Measurements from ENCODE around the gene PTPRD. TPM values are rescaled to one million over a fixed set of nuclear protein-coding genes. Genes with fewer than 3 reads are reported as not detected.
"Not testable (repeated sequence)": the region's sequence is repeated elsewhere in the genome, so short reads cannot be mapped to it uniquely, and the experiment has no call there.

Gene PTPRD
- total RNA-seq, 1 experiment from 2014 or later, result not detected

GRCh38 chr9:8727191-8727590 lies 1885.6 kb downstream of the PTPRD start:
- no peak for DNase-seq (ENCODE audit: low read depth)

DNA sequence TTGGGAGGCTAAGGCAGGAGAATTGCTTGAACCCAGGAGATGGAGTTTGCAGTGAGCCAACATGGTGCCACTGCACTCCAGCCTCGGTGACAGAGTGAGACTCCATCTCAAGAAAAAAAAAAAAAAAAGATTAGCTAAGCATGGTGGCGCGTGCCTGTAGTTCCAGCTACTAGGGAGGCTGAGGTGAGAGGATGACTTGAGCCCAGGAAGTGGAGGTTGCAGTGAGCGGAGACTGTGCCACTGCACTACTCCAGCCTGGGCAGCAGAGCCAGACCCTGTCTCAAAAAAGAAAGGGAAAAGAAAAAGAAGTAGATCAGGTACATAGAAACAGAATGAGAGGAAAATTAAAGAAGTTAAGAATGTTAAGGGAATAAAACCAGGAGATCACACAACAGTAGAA lies 1886.1 kb downstream of the PTPRD start:
- no peak for DNase-seq (ENCODE audit: low read depth)

GRCh38 chr9:8725635-8726034 lies 1887.2 kb downstream of the PTPRD start:
- DNase-seq (ENCODE audit: low read depth), result no peak

DNA sequence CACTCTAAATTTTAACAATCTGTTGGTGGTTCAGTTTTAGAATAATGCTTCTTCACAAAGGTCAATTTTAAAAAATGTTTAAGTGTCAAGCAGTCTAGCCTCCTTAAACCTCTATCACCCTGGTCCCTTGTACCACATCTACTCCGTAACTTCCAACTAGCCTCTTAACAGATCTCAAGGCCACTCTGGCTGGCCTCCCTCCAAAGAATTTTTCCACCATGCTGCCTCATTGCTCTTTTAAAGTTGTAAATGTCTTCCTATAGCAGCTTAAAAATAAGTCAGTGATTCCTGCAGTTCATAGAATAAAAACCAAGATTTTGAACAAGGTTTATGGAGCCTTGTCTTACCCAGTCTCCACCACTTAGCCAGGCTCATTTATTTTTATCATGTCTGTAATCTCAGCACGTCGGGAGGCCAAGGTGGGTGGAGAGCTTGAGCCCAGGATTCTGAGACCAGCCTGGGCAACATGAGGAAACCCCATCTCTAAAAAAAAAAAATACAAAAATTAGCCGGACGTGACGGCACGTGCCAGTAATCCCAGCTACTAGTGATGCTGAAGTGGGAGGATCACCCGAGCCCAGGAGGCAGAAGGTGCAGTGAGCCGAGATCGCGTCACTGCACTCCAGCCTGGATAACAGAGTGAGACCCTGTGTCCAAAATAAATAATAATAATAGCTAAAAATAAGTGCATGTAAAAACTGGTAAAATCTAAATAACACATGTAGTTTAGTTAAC lies 1888.4 kb downstream of the PTPRD start:
- no peak for DNase-seq (ENCODE audit: low read depth)

DNA sequence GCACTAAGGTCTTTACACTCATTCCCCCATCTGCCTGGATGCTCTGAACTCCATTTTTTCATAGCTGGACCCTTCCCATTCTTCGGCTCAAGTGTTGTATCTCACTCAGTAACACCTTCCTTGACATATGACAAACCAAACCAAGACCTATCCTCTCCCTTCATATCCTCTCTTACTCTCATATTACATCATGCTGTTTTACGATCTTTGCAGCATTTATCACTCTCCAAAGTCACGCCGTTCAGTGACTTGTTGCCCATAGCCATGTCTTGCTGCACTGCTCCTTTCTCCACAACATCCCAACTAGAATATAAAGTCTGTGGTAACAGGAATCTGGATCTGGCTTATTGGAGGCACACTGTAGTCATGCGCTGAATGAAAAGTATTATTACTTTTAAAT lies 1889.6 kb downstream of the PTPRD start:
- no peak for DNase-seq (ENCODE audit: low read depth)

DNA sequence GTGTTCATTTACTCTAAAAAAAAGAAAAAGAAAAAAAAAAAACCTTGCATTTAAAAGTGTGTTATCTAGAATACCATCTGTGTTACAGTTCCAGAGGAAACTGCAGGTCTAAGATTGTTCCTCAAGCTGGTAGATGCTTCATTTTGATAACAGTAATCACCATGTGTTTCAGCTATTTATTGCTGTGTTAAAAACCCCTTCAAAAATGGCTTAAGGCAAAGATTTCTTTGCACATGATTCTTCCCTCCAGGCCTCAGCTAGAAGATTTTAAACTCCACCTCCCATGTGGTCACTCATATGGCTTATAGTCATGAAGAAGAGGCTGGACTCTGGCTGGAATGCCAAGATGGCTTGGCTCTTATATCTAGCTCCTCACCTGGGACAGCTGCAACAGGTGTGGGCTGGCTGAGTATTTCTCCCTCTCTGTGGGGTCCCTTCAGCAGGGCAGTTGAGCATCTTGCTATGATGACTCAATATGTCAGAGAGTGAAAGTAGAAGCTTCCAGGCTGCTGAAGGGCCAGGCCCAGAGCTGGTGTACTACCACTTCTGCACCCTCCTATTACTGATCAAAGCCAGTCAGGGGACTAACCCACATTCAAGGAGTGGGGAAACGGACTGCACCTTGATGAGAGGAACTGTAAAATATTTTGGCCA lies 1892.8 kb downstream of the PTPRD start:
- no peak for DNase-seq (ENCODE audit: low read depth)

DNA sequence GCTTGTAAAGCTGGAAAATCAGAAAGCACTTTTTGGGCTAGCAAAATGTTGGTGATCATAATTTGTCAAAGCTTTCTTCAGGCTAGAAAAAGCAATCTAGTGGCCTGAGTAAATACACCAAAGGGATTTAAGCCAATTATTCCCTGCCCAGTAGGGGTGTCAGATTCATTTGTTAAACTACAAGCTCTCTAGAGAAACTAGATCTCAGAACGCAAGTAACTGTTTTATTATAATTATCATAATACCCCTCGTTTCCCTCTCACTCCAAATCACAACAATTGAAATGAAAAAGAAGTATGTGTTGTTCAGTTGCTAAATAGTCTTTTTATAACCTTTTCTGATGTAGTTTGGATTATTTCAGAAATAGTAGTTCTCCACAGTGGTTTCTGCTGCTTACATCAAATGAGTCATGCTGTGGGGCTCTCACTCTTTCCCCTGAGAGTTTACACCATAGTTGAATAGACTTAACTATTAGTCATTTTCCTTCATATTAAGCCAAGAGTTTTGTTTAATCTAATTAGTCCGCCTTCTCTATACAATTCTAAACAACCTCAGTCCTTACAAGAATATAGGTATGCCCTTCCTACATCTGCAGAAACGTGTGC lies 1894.6 kb downstream of the PTPRD start:
- no peak for DNase-seq (ENCODE audit: low read depth)

DNA sequence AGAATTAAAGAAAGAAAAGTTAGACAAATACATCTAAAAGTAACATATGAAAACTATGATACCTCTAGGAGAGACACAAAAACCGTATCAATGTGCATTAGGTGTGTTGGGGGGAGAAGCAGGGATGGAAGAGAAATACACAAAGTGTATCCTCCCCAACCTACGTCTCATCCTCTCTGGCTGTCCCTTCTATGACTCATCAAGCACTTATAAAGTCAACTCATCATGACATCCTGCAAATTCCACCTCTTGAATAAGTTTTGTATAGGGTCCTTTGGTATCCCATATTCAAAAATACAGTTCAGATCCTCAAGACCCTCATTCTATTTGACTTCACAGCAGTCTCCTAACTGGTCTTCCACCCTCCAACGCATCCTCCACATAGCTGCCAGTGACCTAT lies 1895.7 kb downstream of the PTPRD start:
- no peak for DNase-seq (ENCODE audit: low read depth)

DNA sequence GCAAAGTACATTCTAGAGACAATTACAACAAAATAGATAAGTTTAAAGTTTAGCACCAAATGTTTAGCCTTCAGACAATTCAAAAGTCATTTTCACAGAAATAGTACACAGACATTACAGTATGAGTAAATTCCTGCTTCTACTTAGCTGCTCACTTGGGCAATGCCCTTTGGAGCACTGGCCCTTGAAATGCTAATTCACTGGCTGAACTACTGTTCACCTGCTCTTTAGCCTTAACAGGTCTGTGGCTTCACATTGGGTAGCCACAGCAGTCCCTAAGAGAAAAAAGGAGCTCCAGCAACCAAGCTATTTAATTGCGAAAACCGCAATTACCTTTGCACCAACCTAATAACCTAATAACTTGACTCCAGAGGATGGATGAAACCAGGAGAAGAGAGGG lies 1897.0 kb downstream of the PTPRD start:
- no peak for DNase-seq (ENCODE audit: low read depth)

GRCh38 chr9:8713811-8714165 lies 1899.0 kb downstream of the PTPRD start:
- no peak for DNase-seq (ENCODE audit: low read depth)

DNA sequence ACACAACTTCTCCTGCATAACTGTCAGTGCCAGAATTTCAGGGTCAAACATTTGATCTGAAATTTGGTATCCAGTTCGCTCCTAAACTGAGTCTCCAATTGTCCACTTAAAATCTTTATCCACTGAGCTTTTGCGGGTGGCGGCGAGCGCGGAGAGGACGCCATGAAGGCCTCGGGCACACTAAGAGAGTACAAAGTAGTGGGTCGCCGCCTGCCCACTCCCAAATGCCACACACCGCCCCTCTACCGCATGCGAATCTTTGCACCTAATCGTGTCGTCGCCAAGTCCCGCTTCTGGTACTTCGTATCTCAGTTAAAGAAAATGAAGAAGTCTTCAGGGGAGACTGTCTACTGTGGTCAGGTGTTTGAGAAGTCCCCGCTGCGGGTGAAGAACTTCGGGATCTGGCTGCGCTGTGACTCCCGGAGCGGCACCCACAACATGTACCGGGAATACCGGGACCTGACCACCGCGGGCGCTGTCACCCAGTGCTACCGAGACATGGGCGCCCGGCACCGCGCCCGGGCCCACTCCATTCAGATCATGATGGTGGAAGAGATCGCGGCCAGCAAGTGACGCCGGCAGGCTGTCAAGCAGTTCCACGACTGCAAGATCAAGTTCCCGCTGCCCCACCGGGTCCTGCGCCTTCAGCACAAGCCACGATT lies 1899.5 kb downstream of the PTPRD start:
- DNase-seq (ENCODE audit: low read depth), result no peak

DNA sequence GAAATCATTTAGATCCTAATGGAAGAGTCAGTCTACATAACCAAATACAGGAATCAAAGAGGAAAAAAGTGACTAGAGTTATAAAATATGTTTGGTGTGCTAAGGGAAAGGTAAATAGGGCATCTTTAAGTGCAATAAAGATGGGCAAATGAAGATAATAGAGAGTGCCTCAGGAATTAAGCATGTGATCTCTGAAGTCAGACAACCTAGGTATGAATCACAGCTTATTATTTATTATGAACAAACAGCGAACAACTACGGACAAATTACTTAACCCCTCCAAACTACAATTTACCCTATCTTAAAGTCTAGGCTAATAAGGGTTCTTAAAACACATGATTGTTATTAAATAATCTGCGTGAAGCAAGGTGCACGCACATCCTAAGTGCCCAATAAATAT lies 1903.1 kb downstream of the PTPRD start:
- DNase-seq (ENCODE audit: low read depth), result no peak

DNA sequence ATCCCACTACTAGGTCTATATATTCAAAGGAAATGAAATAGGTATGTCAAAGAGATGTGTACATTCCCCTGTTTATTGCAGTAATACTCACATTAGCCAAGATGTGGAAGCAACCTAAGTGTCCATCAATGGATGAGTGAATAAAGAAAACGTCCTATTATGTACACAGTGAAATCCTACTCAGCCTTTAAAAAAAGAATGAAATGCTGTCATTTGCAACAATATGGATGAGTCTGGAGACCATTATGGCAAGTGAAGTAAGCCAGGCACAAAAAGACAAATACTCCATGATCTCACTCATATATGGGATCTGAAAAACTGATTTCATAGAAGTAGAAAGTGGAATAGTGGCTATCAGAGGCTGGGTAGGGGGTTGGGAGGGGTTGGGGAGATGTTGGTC lies 1904.1 kb downstream of the PTPRD start:
- DNase-seq (ENCODE audit: low read depth), result no peak

- DNase-seq (ENCODE audit: low read depth), result no peak
These were observed 1905.8 kb downstream of the PTPRD start for GRCh38 chr9:8706998-8707397.

DNA sequence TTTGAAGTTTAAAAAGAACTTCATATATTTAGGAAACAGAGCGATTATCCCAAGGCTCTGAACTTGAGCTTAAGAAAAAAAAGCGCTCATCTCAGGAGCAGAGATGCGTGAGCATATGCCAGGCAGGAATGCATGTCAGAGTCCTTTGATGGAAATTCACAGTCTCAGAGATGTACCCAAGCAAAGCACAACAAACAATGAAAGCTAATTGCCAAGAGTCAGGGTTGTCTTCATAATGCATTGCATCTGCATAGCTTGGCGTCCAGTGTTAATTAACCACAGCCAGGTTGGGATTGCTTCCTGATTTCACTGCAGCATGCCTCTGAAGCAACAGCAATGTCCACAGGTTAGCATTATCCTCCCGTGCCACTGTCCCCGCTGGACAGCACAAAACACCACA lies 1906.3 kb downstream of the PTPRD start:
- DNase-seq (ENCODE audit: low read depth), result no peak

DNA sequence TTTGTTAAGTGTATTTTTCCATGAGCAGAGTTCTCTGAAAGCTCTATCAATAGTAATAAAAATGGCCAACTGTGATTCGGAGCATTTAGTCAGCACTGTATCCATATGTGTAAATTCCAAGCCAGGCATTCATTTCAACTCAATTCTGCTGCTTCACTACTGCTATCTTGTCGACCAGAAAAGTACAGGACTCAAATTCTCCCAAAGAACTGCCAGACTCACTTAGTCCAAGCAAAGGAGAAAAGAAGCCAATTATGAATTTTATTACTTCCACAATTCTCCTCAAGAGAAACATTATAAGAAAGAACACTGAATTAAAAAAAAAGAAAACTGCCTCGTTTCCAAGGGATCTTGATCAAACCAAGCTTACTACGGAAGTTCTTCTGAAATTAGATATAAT lies 1906.9 kb downstream of the PTPRD start:
- no peak for DNase-seq (ENCODE audit: low read depth)

DNA sequence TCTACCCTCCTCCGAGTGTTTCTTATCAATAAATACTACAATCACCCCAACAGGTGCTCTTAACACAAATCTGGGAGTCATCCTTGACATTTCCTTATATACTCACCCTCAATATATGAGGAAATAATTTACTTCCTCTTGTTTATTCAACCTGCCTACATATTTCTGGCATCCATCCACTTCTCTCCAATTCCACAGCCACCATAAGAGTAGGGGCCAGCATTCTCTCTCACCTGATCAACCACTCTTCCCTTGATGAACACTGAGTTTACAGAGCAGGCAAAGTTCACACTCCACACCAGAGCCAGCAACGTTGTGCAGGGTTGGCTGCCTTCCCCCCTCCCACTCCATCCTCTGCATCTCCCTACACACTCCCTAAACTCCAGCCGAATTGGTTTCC lies 1908.9 kb downstream of the PTPRD start:
- no peak for DNase-seq (ENCODE audit: low read depth)

GRCh38 chr9:8701904-8702303 lies 1910.9 kb downstream of the PTPRD start:
- DNase-seq (ENCODE audit: low read depth), result no peak

DNA sequence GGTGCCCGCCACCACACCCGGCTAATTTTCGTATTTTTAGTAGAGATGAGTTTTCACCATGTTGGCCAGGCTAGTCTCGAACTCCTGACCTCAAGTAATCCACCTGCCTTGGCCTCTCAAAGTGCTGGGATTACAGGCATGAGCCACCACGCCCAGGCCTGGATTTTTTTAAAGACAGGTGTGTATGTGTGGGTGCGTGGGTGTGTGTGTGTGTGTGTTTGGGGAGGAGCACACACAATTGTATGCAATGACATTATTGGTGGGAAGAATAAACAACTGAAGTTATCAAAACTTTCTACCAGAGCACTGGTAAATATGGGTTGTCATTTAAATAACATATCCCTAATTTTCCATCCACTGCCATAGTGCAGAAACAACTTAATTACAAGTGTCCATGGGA lies 1915.2 kb downstream of the PTPRD start:
- DNase-seq (ENCODE audit: low read depth), result not testable (repeated sequence)

DNA sequence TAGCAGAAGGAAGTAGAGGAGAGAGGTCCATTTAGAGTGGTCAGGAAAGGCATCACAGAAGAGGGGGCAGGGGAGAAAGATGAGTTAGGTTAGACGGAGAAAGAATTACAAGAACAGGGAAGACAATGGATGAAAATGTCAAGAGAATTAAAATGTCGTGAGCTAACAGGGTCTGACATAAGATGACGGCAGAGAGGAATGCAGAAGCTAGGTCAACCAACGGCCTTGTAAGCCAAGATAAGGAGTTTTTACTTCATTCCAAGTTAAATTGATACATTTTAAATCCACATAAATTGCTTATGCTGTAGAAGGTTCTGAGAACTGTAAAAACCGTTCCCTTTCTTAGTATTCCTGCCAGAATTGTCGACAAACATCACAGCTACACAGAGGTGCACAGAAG lies 1916.3 kb downstream of the PTPRD start:
- DNase-seq (ENCODE audit: low read depth), result no peak

DNA sequence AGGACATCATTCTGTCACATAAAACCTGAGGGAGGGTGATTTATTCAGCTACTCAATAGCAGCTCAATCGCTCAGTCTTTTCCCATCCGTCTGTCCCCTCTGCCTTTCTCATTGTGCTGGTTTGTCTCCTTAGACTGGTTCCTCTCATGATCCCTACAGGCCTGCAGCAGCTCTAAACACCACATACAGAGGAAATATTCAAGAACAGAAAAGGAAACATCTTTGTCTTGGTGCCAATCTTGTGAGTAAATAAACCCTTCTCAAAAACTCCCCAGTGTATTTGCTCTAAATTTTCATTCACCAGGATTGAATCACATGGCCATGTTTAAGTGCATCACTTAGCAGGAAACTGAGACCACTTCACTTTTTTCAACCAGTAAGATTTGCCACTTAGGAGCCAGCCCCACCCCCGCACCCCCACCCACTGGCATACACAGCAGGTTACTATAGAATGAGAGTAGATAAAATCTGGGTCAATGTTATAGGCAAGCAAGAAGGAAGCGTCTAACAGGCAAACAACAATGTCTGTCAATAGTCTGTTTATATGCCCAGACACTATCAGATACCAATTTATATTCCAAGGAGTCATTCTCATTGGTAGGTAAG lies 1917.7 kb downstream of the PTPRD start:
- no peak for DNase-seq (ENCODE audit: low read depth)

DNA sequence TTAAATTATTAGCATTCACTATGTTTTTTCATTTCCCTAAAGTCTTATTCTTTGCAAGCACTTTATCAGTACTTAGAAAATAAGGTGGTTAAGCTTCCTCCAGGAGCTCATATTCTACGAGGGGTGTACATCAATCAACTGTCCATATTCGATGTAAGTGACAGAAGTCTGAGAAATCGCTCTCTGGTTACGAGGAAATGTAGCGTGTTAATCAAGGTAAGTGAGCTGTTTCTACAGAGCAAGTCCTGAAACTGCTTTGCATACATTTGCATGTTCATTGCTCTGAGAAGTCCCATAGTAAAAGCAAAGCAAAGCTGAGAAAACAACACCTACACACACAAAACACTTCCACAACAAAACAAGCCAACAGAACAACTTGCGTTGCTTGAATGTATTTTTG lies 1919.3 kb downstream of the PTPRD start:
- DNase-seq (ENCODE audit: low read depth), result no peak

All from LHCN-M2 (cell line).